Activated naive CD8-positive, alpha-beta T cell treated with anti-CD3 and anti-CD28 coated beads, Interleukin-2, amount 50 U/mL, for 24 hours (primary cell): ENCODE data around the gene ATG16L1.

ENCODE experiments used
- ATAC-seq: fragments of 150-1000 bp; cut with Tn5 transposase; one replicate; pipeline ENCODE4 v1.10.0; 2021
- DNase-seq: peaks from one replicate; pipeline ENCODE4 v3.0.0; 2021
- H3K27ac Mint-ChIP-seq: one replicate; pipeline ENCODE4 v1.8.0; 2021; ENCODE audit warnings: mild to moderate bottlenecking, mixed read lengths
- H3K27me3 Mint-ChIP-seq: one replicate; pipeline ENCODE4 v1.8.0; 2021; ENCODE audit warnings: mixed read lengths
- H3K36me3 Mint-ChIP-seq: one replicate; pipeline ENCODE4 v1.8.0; 2021; ENCODE audit warnings: low read depth, mixed read lengths
- H3K4me1 Mint-ChIP-seq: one replicate; pipeline ENCODE4 v1.8.0; 2021; ENCODE audit warnings: mixed read lengths
- H3K4me3 Mint-ChIP-seq: one replicate; pipeline ENCODE4 v1.8.0; 2021; ENCODE audit warnings: mild to moderate bottlenecking, moderate library complexity, mixed read lengths
- H3K9me3 Mint-ChIP-seq: one replicate; pipeline ENCODE4 v1.8.0; 2021; ENCODE audit warnings: mixed read lengths

ATG16L1 gene

GRCh38 chr2:233260661-233261060 is 9.2 kb downstream of the ATG16L1 start:
- DNase-seq (no peak), ATAC-seq (no peak)
- Mint-ChIP-seq H3K27ac (peak overlapping the region; percentile 73), H3K9me3 (no peaks in the 10 kb centered on the region), H3K27me3 (no peaks in the 10 kb centered on the region), H3K4me1 (peaks cover 35% of the 10 kb centered on the region), H3K36me3 (peaks cover 69% of the 10 kb centered on the region), H3K4me3 (no peak overlapping the region)

- H3K27ac Mint-ChIP-seq: peak overlapping the region; percentile 69
- ATAC-seq (peak; percentile 43), DNase-seq (no peak)
- no peaks in the 10 kb centered on the region for H3K27me3 Mint-ChIP-seq
- H3K9me3 Mint-ChIP-seq: no peaks in the 10 kb centered on the region
- H3K4me1 Mint-ChIP-seq: peaks cover 44% of the 10 kb centered on the region
- H3K36me3 Mint-ChIP-seq: peaks cover 75% of the 10 kb centered on the region
- no peak overlapping the region for H3K4me3 Mint-ChIP-seq
Measured at GRCh38 chr2:233261819-233262555, 10.5 kb downstream of the ATG16L1 start.

GRCh38 chr2:233262562-233262961 is 11.1 kb downstream of the ATG16L1 start:
- DNase-seq: no peak
- no peak overlapping the region for H3K4me3 Mint-ChIP-seq
- H3K4me1 Mint-ChIP-seq: peaks cover 50% of the 10 kb centered on the region
- peaks cover 78% of the 10 kb centered on the region for H3K36me3 Mint-ChIP-seq
- no peaks in the 10 kb centered on the region for H3K27me3 Mint-ChIP-seq
- no peaks in the 10 kb centered on the region for H3K9me3 Mint-ChIP-seq
- no peak for ATAC-seq
- H3K27ac Mint-ChIP-seq: peak overlapping the region; percentile 69

- H3K9me3 Mint-ChIP-seq: no peaks in the 10 kb centered on the region
- H3K4me3 Mint-ChIP-seq: no peak overlapping the region
- H3K27me3 Mint-ChIP-seq: no peaks in the 10 kb centered on the region
- no peak for ATAC-seq
- H3K4me1 Mint-ChIP-seq: peaks cover 56% of the 10 kb centered on the region
- DNase-seq: no peak
- peaks cover 80% of the 10 kb centered on the region for H3K36me3 Mint-ChIP-seq
- H3K27ac Mint-ChIP-seq: peak overlapping the region; percentile 33
Measured at GRCh38 chr2:233263045-233263570, 11.6 kb downstream of the ATG16L1 start.

GRCh38 chr2:233264667-233265066 is 13.2 kb downstream of the ATG16L1 start:
- Mint-ChIP-seq H3K4me3 (no peak overlapping the region), H3K27me3 (no peaks in the 10 kb centered on the region), H3K4me1 (peaks cover 61% of the 10 kb centered on the region), H3K27ac (peak overlapping the region; percentile 40), H3K9me3 (no peaks in the 10 kb centered on the region), H3K36me3 (peaks cover 79% of the 10 kb centered on the region)
- ATAC-seq: no peak
- DNase-seq: no peak

DNA sequence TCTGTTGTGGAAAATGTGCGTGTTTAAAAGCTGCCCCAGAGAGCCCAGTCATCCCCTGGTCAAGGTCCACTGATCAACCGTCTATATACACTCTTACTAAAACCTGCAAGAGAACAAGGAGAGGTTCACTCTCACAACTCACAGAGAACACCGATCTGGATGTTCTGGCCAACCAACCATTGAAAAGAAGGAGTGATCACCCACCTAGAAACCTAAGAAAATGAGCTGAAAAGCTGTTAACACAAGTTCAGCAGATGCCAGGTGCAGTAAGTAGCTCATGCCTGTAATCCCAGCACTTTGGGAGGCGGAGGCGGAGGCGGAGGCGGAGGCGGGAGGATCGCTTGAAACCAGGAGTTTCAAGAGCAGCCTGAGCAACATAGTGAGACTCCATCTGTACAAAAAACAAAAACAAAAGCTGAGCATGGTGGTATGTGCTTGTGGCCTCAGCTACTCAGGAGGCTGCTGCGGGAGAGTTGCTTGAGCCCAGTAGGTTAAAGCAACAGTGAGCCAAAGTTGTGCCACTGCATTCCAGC is 14.5 kb downstream of the ATG16L1 start:
- Mint-ChIP-seq H3K9me3 (no peaks in the 10 kb centered on the region), H3K4me1 (peaks cover 69% of the 10 kb centered on the region), H3K27me3 (no peaks in the 10 kb centered on the region), H3K4me3 (no peak overlapping the region), H3K27ac (peak overlapping the region; percentile 84), H3K36me3 (peaks cover 79% of the 10 kb centered on the region)
- ATAC-seq (no peak), DNase-seq (no peak)

- DNase-seq (no peak), ATAC-seq (no peak)
- Mint-ChIP-seq H3K27me3 (no peaks in the 10 kb centered on the region), H3K4me3 (no peak overlapping the region), H3K4me1 (peaks cover 68% of the 10 kb centered on the region), H3K27ac (peak overlapping the region; percentile 84), H3K36me3 (peaks cover 77% of the 10 kb centered on the region), H3K9me3 (no peaks in the 10 kb centered on the region)
Measured at GRCh38 chr2:233266481-233266880, 15.0 kb downstream of the ATG16L1 start.

- ATAC-seq (peak; percentile 98), DNase-seq (peak; percentile 67)
- Mint-ChIP-seq H3K36me3 (peaks cover 75% of the 10 kb centered on the region), H3K4me3 (peak overlapping the region; percentile 65), H3K27me3 (no peaks in the 10 kb centered on the region), H3K4me1 (peaks cover 66% of the 10 kb centered on the region), H3K9me3 (no peaks in the 10 kb centered on the region), H3K27ac (peak overlapping the region; percentile 84)
Measured at GRCh38 chr2:233267516-233268245, 16.2 kb downstream of the ATG16L1 start.

GRCh38 chr2:233270366-233270765 is 18.9 kb downstream of the ATG16L1 start:
- Mint-ChIP-seq H3K9me3 (no peaks in the 10 kb centered on the region), H3K27me3 (no peaks in the 10 kb centered on the region), H3K36me3 (peaks cover 87% of the 10 kb centered on the region), H3K4me3 (no peak overlapping the region), H3K4me1 (peaks cover 70% of the 10 kb centered on the region), H3K27ac (peak overlapping the region; percentile 84)
- ATAC-seq (no peak), DNase-seq (no peak)

DNA sequence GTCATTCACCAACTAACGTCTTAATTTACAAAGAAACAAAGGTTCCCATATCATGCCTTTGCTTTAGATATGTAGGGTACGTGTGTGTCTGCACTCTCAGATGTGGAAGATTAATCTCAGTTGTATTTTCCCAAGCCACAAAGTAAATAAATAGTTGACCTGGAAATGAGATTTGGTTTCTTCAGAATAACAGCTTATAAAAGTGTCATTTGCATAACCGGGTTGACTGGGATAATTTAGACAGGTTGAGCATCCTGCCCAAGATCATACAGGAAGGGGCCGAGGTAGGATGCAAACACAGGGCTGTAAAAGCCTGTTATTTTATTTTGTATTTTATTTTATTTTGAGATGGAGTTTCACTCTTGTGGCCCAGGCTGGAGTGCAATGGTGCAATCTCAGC is 19.5 kb downstream of the ATG16L1 start:
- no peaks in the 10 kb centered on the region for H3K9me3 Mint-ChIP-seq
- peak overlapping the region; percentile 84 for H3K27ac Mint-ChIP-seq
- no peak overlapping the region for H3K4me3 Mint-ChIP-seq
- peaks cover 67% of the 10 kb centered on the region for H3K4me1 Mint-ChIP-seq
- no peaks in the 10 kb centered on the region for H3K27me3 Mint-ChIP-seq
- H3K36me3 Mint-ChIP-seq: peaks cover 89% of the 10 kb centered on the region
- ATAC-seq (no peak), DNase-seq (no peak)

DNA sequence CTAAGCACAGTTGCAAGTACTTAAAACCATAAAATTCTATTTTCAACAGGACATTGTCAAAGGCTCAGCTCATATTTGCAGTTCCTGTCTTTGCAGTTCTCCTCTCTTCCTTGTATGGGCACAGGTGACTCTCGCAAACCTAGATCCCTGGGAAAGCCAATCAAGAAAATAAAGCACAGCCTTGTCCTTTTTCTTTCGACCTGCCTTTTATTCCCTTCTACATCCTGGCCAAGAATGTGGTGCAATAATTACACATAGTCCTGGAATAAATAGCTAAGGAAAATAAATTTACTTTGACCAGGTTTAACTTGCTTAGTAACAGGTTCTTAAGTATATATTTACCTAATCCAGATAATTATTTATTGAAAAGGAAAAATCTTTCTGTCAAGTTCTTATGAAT is 20.2 kb downstream of the ATG16L1 start:
- Mint-ChIP-seq H3K36me3 (peaks cover 87% of the 10 kb centered on the region), H3K4me3 (no peak overlapping the region), H3K9me3 (no peaks in the 10 kb centered on the region), H3K27me3 (no peaks in the 10 kb centered on the region), H3K4me1 (peaks cover 60% of the 10 kb centered on the region), H3K27ac (peak overlapping the region; percentile 25)
- ATAC-seq (no peak), DNase-seq (no peak)

GRCh38 chr2:233273120-233273519 is 21.6 kb downstream of the ATG16L1 start:
- Mint-ChIP-seq H3K27ac (peak overlapping the region; percentile 3), H3K4me3 (no peak overlapping the region), H3K27me3 (no peaks in the 10 kb centered on the region), H3K36me3 (peaks cover 88% of the 10 kb centered on the region), H3K4me1 (peaks cover 45% of the 10 kb centered on the region), H3K9me3 (no peaks in the 10 kb centered on the region)
- ATAC-seq: no peak
- DNase-seq: no peak

GRCh38 chr2:233275223-233275622 is 23.8 kb downstream of the ATG16L1 start:
- H3K27ac Mint-ChIP-seq: no peak overlapping the region
- peaks cover 77% of the 10 kb centered on the region for H3K36me3 Mint-ChIP-seq
- H3K27me3 Mint-ChIP-seq: no peaks in the 10 kb centered on the region
- no peak for DNase-seq
- H3K9me3 Mint-ChIP-seq: no peaks in the 10 kb centered on the region
- ATAC-seq: no peak
- no peak overlapping the region for H3K4me3 Mint-ChIP-seq
- peaks cover 27% of the 10 kb centered on the region for H3K4me1 Mint-ChIP-seq

- Mint-ChIP-seq H3K9me3 (no peaks in the 10 kb centered on the region), H3K36me3 (peaks cover 73% of the 10 kb centered on the region), H3K27ac (no peak overlapping the region), H3K4me3 (no peak overlapping the region), H3K27me3 (no peaks in the 10 kb centered on the region), H3K4me1 (peaks cover 21% of the 10 kb centered on the region)
- ATAC-seq (no peak), DNase-seq (no peak)
Measured at GRCh38 chr2:233278921-233279320, 27.4 kb downstream of the ATG16L1 start.
